Measurements from ENCODE around the gene IKZF1.

IKZF1 gene

GRCh38 chr7:50425318-50425717, 120.8 kb downstream of the IKZF1 start:
- Histone ChIP-seq H3K79me2 (ENCODE audit: low read length) (no peaks in the 10 kb centered on the region), H3K4me1 (ENCODE audit: low read length) (no peaks in the 10 kb centered on the region), H3K4me3 (ENCODE audit: low read length) (no peak overlapping the region), H3F3A (ENCODE audit: insufficient read depth, low read length) (no peaks in the 10 kb centered on the region), H3K27ac (ENCODE audit: low read length) (no peak overlapping the region), H3K36me3 (replicated peaks; ENCODE audit: insufficient read depth, low read length) (no peaks in the 10 kb centered on the region), H3K27me3 (replicated peaks; ENCODE audit: insufficient read depth, low read length) (no peaks in the 10 kb centered on the region), H3K9me2 (replicated peaks; ENCODE audit: insufficient read depth, low read length) (no peaks in the 10 kb centered on the region), H3K9me3 (replicated peaks; ENCODE audit: insufficient read depth, low read length) (no peaks in the 10 kb centered on the region), H3K4me2 (ENCODE audit: low read depth, low read length) (no peak overlapping the region), H4K20me1 (ENCODE audit: insufficient read depth, low read length) (no peaks in the 10 kb centered on the region), H3K9ac (ENCODE audit: low read length) (no peak overlapping the region), H2AFZ (ENCODE audit: low read length) (no peak overlapping the region)
- TF ChIP-seq CTCF (IDR thresholded peaks at IDR 0.05; ENCODE audit: low read length) = no peak
- no peak for TF ChIP-seq EZH2 (optimal IDR thresholded peaks at IDR 0.05; ENCODE audit: low read depth, low read length)
- no peak for TF ChIP-seq EZH2phosphoT487 (IDR thresholded peaks at IDR 0.05; ENCODE audit: low read length)
- no peak for DNase-seq

- Histone ChIP-seq H3K36me3 (replicated peaks; ENCODE audit: insufficient read depth, low read length) (no peaks in the 10 kb centered on the region), H3K79me2 (ENCODE audit: low read length) (no peaks in the 10 kb centered on the region), H3K9me3 (replicated peaks; ENCODE audit: insufficient read depth, low read length) (no peaks in the 10 kb centered on the region), H2AFZ (ENCODE audit: low read length) (no peak overlapping the region), H4K20me1 (ENCODE audit: insufficient read depth, low read length) (no peaks in the 10 kb centered on the region), H3K9me2 (replicated peaks; ENCODE audit: insufficient read depth, low read length) (no peaks in the 10 kb centered on the region), H3K4me3 (ENCODE audit: low read length) (no peak overlapping the region), H3K27ac (ENCODE audit: low read length) (no peak overlapping the region), H3K4me1 (ENCODE audit: low read length) (no peaks in the 10 kb centered on the region), H3K27me3 (replicated peaks; ENCODE audit: insufficient read depth, low read length) (no peaks in the 10 kb centered on the region), H3F3A (ENCODE audit: insufficient read depth, low read length) (no peaks in the 10 kb centered on the region), H3K4me2 (ENCODE audit: low read depth, low read length) (no peak overlapping the region), H3K9ac (ENCODE audit: low read length) (no peak overlapping the region)
- TF ChIP-seq CTCF (IDR thresholded peaks at IDR 0.05; ENCODE audit: low read length) (no peak), EZH2phosphoT487 (IDR thresholded peaks at IDR 0.05; ENCODE audit: low read length) (no peak), EZH2 (optimal IDR thresholded peaks at IDR 0.05; ENCODE audit: low read depth, low read length) (no peak)
- DNase-seq = no peak
Measured at GRCh38 chr7:50426280-50427045, 121.9 kb downstream of the IKZF1 start.

GRCh38 chr7:50427518-50427917, 123.0 kb downstream of the IKZF1 start:
- H3K4me2 ChIP-seq (ENCODE audit: low read depth, low read length) = no peak overlapping the region
- H3K4me3 ChIP-seq (ENCODE audit: low read length) = no peak overlapping the region
- no peaks in the 10 kb centered on the region for H3F3A ChIP-seq (ENCODE audit: insufficient read depth, low read length)
- TF ChIP-seq EZH2phosphoT487 (IDR thresholded peaks at IDR 0.05; ENCODE audit: low read length) (no peak), CTCF (IDR thresholded peaks at IDR 0.05; ENCODE audit: low read length) (no peak), EZH2 (optimal IDR thresholded peaks at IDR 0.05; ENCODE audit: low read depth, low read length) (no peak)
- H4K20me1 ChIP-seq (ENCODE audit: insufficient read depth, low read length) = no peaks in the 10 kb centered on the region
- H3K79me2 ChIP-seq (ENCODE audit: low read length) = no peaks in the 10 kb centered on the region
- no peak overlapping the region for H2AFZ ChIP-seq (ENCODE audit: low read length)
- no peaks in the 10 kb centered on the region for H3K27me3 ChIP-seq (replicated peaks; ENCODE audit: insufficient read depth, low read length)
- no peaks in the 10 kb centered on the region for H3K9me3 ChIP-seq (replicated peaks; ENCODE audit: insufficient read depth, low read length)
- H3K9me2 ChIP-seq (replicated peaks; ENCODE audit: insufficient read depth, low read length) = no peaks in the 10 kb centered on the region
- no peak overlapping the region for H3K9ac ChIP-seq (ENCODE audit: low read length)
- H3K36me3 ChIP-seq (replicated peaks; ENCODE audit: insufficient read depth, low read length) = no peaks in the 10 kb centered on the region
- no peaks in the 10 kb centered on the region for H3K4me1 ChIP-seq (ENCODE audit: low read length)
- no peak overlapping the region for H3K27ac ChIP-seq (ENCODE audit: low read length)
- no peak for DNase-seq

Measured in MM.1S (cell line).